ENCODE measurements around the gene FGD2. TPM values are rescaled to one million over a fixed set of nuclear protein-coding genes. Genes with fewer than 3 reads are reported as not detected.

The FGD2 gene
- total RNA-seq, 4 donors from 2014 or later: 2.4 to 13.6 (median 4.6) TPM

GRCh38 chr6:37068356-37069270 lies 63.2 kb downstream of the FGD2 start:
- TF ChIP-seq POLR2AphosphoS5 (IDR thresholded peaks at IDR 0.05): no peak
- TF ChIP-seq EP300 (IDR thresholded peaks at IDR 0.05): no peak
- no peak for TF ChIP-seq POLR2A (IDR thresholded peaks at IDR 0.05)
- TF ChIP-seq CTCF (IDR thresholded peaks at IDR 0.05): no peak
- no peaks in the 10 kb centered on the region for H3K9me3 ChIP-seq
- H3K36me3 ChIP-seq: no peaks in the 10 kb centered on the region
- no peaks in the 10 kb centered on the region for H3K27me3 ChIP-seq
- WGBS: 88% methylated on average over 17 of the region's 17 CpGs
- H3K4me3 ChIP-seq: no peak overlapping the region
- peaks cover 7% of the 10 kb centered on the region for H3K4me1 ChIP-seq
- DNase-seq (ENCODE audit: low spot score in 2 of 2): no peak
- no peak overlapping the region for H3K27ac ChIP-seq

- no peaks in the 10 kb centered on the region for H3K27me3 ChIP-seq
- H3K27ac ChIP-seq: no peak overlapping the region
- no peaks in the 10 kb centered on the region for H3K9me3 ChIP-seq
- no peak for DNase-seq (ENCODE audit: low spot score in 2 of 2)
- peaks cover 14% of the 10 kb centered on the region for H3K4me1 ChIP-seq
- no peaks in the 10 kb centered on the region for H3K36me3 ChIP-seq
- 85% methylated on average over 5 of the region's 5 CpGs for WGBS
- H3K4me3 ChIP-seq: no peak overlapping the region
- TF ChIP-seq EP300 (IDR thresholded peaks at IDR 0.05) (no peak), POLR2A (IDR thresholded peaks at IDR 0.05) (no peak), POLR2AphosphoS5 (IDR thresholded peaks at IDR 0.05) (no peak), CTCF (IDR thresholded peaks at IDR 0.05) (no peak)
Measured at GRCh38 chr6:37069639-37070038, 64.2 kb downstream of the FGD2 start.

GRCh38 chr6:37072526-37072925 lies 67.1 kb downstream of the FGD2 start:
- no peak for TF ChIP-seq POLR2AphosphoS5 (IDR thresholded peaks at IDR 0.05)
- TF ChIP-seq CTCF (IDR thresholded peaks at IDR 0.05): no peak
- Histone ChIP-seq H3K4me3 (no peak overlapping the region), H3K36me3 (no peaks in the 10 kb centered on the region), H3K9me3 (no peaks in the 10 kb centered on the region), H3K4me1 (peaks cover 18% of the 10 kb centered on the region), H3K27me3 (no peaks in the 10 kb centered on the region), H3K27ac (no peak overlapping the region)
- DNase-seq (ENCODE audit: low spot score in 2 of 2): no peak
- WGBS: 85% methylated on average over 5 of the region's 5 CpGs

- H3K4me3 ChIP-seq: no peak overlapping the region
- no peak overlapping the region for H3K27ac ChIP-seq
- H3K9me3 ChIP-seq: no peaks in the 10 kb centered on the region
- peak; percentile 34 for TF ChIP-seq EP300 (IDR thresholded peaks at IDR 0.05)
- TF ChIP-seq POLR2AphosphoS5 (IDR thresholded peaks at IDR 0.05): peak in 1 of 3 donors; percentile 41
- TF ChIP-seq CTCF (IDR thresholded peaks at IDR 0.05): no peak
- no peak for TF ChIP-seq POLR2A (IDR thresholded peaks at IDR 0.05)
- H3K4me1 ChIP-seq: peaks cover 30% of the 10 kb centered on the region
- DNase-seq (ENCODE audit: low spot score in 2 of 2): no peak
- no peaks in the 10 kb centered on the region for H3K36me3 ChIP-seq
- WGBS: 71% methylated on average over 12 of the region's 12 CpGs
- H3K27me3 ChIP-seq: no peaks in the 10 kb centered on the region
Measured at GRCh38 chr6:37074053-37074827, 68.8 kb downstream of the FGD2 start.
